Measurements from ENCODE around the gene CLASP2.
"Not testable (repeated sequence)": the region's sequence is repeated elsewhere in the genome, so short reads cannot be mapped to it uniquely, and the experiment has no call there.

CLASP2 gene

GRCh38 chr3:33717866-33718594 is at the start of gene CLASP2:
TSS of gene CLASP2 (minus strand) at chr3:33718254. CDS start at chr3:33718002, 252 bp downstream.
- peak; percentile 69 to 75 for DNase-seq

- DNase-seq: no peak
These were observed 40.8 kb upstream of the CLASP2 start for GRCh38 chr3:33758864-33759263.

GRCh38 chr3:33758281-33758680 is 40.2 kb upstream of the CLASP2 start:
- no peak for DNase-seq

GRCh38 chr3:33754391-33754790 is 36.3 kb upstream of the CLASP2 start:
- not testable (repeated sequence) for DNase-seq

GRCh38 chr3:33751336-33751735 is 33.3 kb upstream of the CLASP2 start:
- no peak for DNase-seq

GRCh38 chr3:33750211-33750548 is 32.1 kb upstream of the CLASP2 start:
- DNase-seq: no peak

- no peak for DNase-seq
These were observed 31.6 kb upstream of the CLASP2 start for GRCh38 chr3:33749546-33750210.

- DNase-seq: no peak
These were observed 28.5 kb upstream of the CLASP2 start for GRCh38 chr3:33746416-33747116.

- DNase-seq: no peak
These were observed 19.1 kb upstream of the CLASP2 start for GRCh38 chr3:33737146-33737545.

- peak in 1 of 2 experiments; percentile 2 for DNase-seq
These were observed 14.3 kb upstream of the CLASP2 start for GRCh38 chr3:33732394-33732793.

- DNase-seq: no peak
These were observed 11.9 kb upstream of the CLASP2 start for GRCh38 chr3:33729993-33730392.

GRCh38 chr3:33724256-33724655 is 6.2 kb upstream of the CLASP2 start:
- no peak for DNase-seq

- no peak for DNase-seq
These were observed 4.7 kb upstream of the CLASP2 start for GRCh38 chr3:33722626-33723370.

GRCh38 chr3:33722191-33722590 is 4.1 kb upstream of the CLASP2 start:
- DNase-seq: no peak

- DNase-seq: peak in 1 of 2 experiments; percentile 1
These were observed 497 bp upstream of the CLASP2 start for GRCh38 chr3:33718595-33718907.

GRCh38 chr3:33717616-33717865 is 513 bp downstream of the CLASP2 start:
- peak in 1 of 2 experiments; percentile 35 for DNase-seq

GRCh38 chr3:33716227-33716626 is 1.8 kb downstream of the CLASP2 start:
- no peak for DNase-seq

GRCh38 chr3:33711100-33711499 is 7.0 kb downstream of the CLASP2 start:
- no peak for DNase-seq

GRCh38 chr3:33706056-33706455 is 12.0 kb downstream of the CLASP2 start:
- no peak for DNase-seq

- no peak for DNase-seq
These were observed 13.2 kb downstream of the CLASP2 start for GRCh38 chr3:33704891-33705290.

GRCh38 chr3:33699275-33699674 is 18.8 kb downstream of the CLASP2 start:
- DNase-seq: no peak

- DNase-seq: no peak
These were observed 23.1 kb downstream of the CLASP2 start for GRCh38 chr3:33694944-33695343.

- no peak for DNase-seq
These were observed 27.7 kb downstream of the CLASP2 start for GRCh38 chr3:33690341-33690740.

All from activated CD4-positive, alpha-beta T cell treated with anti-CD3 and anti-CD28 coated beads, Interleukin-2, amount 50 U/mL, for 4 hours (primary cell).